ENCODE measurements around the gene RBM4B. TPM values are rescaled to one million over a fixed set of nuclear protein-coding genes. Genes with fewer than 3 reads are reported as not detected.

The RBM4B gene
- total RNA-seq, 1 donor from 2014 or later: 20.3 TPM

DNA sequence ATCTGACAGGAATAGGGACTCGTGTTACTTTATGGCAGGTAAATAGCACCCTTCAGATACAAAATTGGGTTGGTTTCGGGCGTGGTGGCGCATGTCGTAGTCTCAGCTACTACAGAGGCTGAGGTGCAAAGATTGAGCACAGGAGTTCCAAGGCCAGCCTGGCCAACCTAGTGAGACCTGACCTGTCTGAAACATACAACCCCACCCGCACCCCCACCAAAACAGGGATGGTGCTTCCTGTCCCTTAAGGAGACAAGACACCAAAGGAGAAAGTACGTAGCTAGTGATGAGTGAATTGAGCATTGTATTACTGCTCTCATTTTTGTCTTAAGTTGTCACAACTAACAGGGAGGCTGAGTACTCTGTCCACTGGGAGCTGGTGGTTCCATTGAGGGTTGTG, 25.0 kb downstream of the RBM4B start:
- Mint-ChIP-seq H3K4me1 (ENCODE audit: low read depth, unreplicated experiment) (peaks cover 6% of the 10 kb centered on the region), H3K4me3 (ENCODE audit: unreplicated experiment) (no peak overlapping the region), H3K9me3 (ENCODE audit: unreplicated experiment) (no peaks in the 10 kb centered on the region), H3K27me3 (ENCODE audit: low read depth, unreplicated experiment) (no peaks in the 10 kb centered on the region), H3K36me3 (ENCODE audit: low read depth, unreplicated experiment) (peaks cover 17% of the 10 kb centered on the region), H3K27ac (ENCODE audit: unreplicated experiment) (peak overlapping the region; percentile 23)
- Histone ChIP-seq H3K4me2 (ENCODE audit: low read length) (peak overlapping the region; percentile 1), H3K27ac (ENCODE audit: low read depth, low read length) (no peak overlapping the region), H3K27me3 (ENCODE audit: insufficient read depth, low read length) (no peaks in the 10 kb centered on the region), H3K36me3 (ENCODE audit: insufficient read depth, low read length) (peaks cover 15% of the 10 kb centered on the region), H4K20me1 (ENCODE audit: insufficient read depth, low read length) (peaks cover 76% of the 10 kb centered on the region), H3K9ac (ENCODE audit: low read length) (no peak overlapping the region), H3K9me3 (ENCODE audit: insufficient read depth, low read depth, low read length) (no peaks in the 10 kb centered on the region), H2AFZ (ENCODE audit: low read depth, low read length) (no peak overlapping the region), H3K4me3 (ENCODE audit: insufficient read depth, low read depth, low read length) (no peak overlapping the region), H3K79me2 (ENCODE audit: insufficient read depth, low read length) (peaks cover 76% of the 10 kb centered on the region), H3K4me1 (ENCODE audit: insufficient read depth, low read length) (peaks cover 8% of the 10 kb centered on the region)
- no peak for DNase-seq (ENCODE audit: low read depth)
- no peak for FAIRE-seq
- TF ChIP-seq EZH2 (IDR thresholded peaks at IDR 0.05; ENCODE audit: insufficient read depth, low read length): no peak
- TF ChIP-seq, protein P1, sequence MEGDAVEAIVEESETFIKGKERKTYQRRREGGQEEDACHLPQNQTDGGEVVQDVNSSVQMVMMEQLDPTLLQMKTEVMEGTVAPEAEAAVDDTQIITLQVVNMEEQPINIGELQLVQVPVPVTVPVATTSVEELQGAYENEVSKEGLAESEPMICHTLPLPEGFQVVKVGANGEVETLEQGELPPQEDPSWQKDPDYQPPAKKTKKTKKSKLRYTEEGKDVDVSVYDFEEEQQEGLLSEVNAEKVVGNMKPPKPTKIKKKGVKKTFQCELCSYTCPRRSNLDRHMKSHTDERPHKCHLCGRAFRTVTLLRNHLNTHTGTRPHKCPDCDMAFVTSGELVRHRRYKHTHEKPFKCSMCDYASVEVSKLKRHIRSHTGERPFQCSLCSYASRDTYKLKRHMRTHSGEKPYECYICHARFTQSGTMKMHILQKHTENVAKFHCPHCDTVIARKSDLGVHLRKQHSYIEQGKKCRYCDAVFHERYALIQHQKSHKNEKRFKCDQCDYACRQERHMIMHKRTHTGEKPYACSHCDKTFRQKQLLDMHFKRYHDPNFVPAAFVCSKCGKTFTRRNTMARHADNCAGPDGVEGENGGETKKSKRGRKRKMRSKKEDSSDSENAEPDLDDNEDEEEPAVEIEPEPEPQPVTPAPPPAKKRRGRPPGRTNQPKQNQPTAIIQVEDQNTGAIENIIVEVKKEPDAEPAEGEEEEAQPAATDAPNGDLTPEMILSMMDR (IDR thresholded peaks at IDR 0.05; ENCODE audit: insufficient read depth, low read depth, low read length): no peak

GRCh38 chr11:66651016-66651415, 26.7 kb downstream of the RBM4B start:
- Mint-ChIP-seq H3K36me3 (ENCODE audit: low read depth, unreplicated experiment) (peaks cover 24% of the 10 kb centered on the region), H3K27ac (ENCODE audit: unreplicated experiment) (no peak overlapping the region)

DNA sequence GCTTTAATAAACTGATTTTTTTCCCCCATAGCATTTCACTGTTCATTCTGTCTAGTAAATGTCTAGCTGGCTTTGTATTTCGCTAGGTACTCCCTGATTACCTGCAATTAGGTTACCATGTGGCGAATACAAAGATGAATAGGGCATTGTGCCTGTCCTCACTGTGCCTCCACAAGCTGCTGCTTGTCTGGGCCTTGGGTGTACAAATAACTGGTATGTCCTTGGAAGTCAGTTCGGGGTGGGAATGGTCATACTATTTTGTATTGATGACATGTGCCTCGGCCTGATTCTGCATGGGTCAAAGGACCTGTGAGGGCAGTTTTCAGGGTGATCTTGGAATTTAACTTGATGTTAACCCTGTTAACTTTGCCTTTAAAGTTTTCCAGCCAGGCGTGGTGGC, 27.8 kb downstream of the RBM4B start:
- H3K4me1 ChIP-seq (ENCODE audit: insufficient read depth, low read length): peaks cover 8% of the 10 kb centered on the region
- FAIRE-seq (no peak), DNase-seq (ENCODE audit: low read depth) (no peak)
- H3K4me3 Mint-ChIP-seq (ENCODE audit: unreplicated experiment): no peak overlapping the region
- peaks cover 32% of the 10 kb centered on the region for H3K36me3 Mint-ChIP-seq (ENCODE audit: low read depth, unreplicated experiment)
- peaks cover 40% of the 10 kb centered on the region for H3K36me3 ChIP-seq (ENCODE audit: insufficient read depth, low read length)
- no peak overlapping the region for H3K4me3 ChIP-seq (ENCODE audit: insufficient read depth, low read depth, low read length)
- H3K27ac Mint-ChIP-seq (ENCODE audit: unreplicated experiment): no peak overlapping the region
- no peak overlapping the region for H3K27ac ChIP-seq (ENCODE audit: low read depth, low read length)
- H3K27me3 Mint-ChIP-seq (ENCODE audit: low read depth, unreplicated experiment): no peaks in the 10 kb centered on the region
- H3K27me3 ChIP-seq (ENCODE audit: insufficient read depth, low read length): no peaks in the 10 kb centered on the region
- peaks cover 87% of the 10 kb centered on the region for H4K20me1 ChIP-seq (ENCODE audit: insufficient read depth, low read length)
- H2AFZ ChIP-seq (ENCODE audit: low read depth, low read length): no peak overlapping the region
- no peaks in the 10 kb centered on the region for H3K9me3 ChIP-seq (ENCODE audit: insufficient read depth, low read depth, low read length)
- H3K9ac ChIP-seq (ENCODE audit: low read length): no peak overlapping the region
- no peaks in the 10 kb centered on the region for H3K9me3 Mint-ChIP-seq (ENCODE audit: unreplicated experiment)
- no peak overlapping the region for H3K4me2 ChIP-seq (ENCODE audit: low read length)
- H3K4me1 Mint-ChIP-seq (ENCODE audit: low read depth, unreplicated experiment): peaks cover 20% of the 10 kb centered on the region
- peaks cover 86% of the 10 kb centered on the region for H3K79me2 ChIP-seq (ENCODE audit: insufficient read depth, low read length)
- TF ChIP-seq, protein P1 (IDR thresholded peaks at IDR 0.05; ENCODE audit: insufficient read depth, low read depth, low read length): no peak

More at GRCh38 chr11:66651016-66651415, 26.7 kb downstream of the RBM4B start:
- Histone ChIP-seq H3K4me2 (ENCODE audit: low read length) (no peak overlapping the region), H4K20me1 (ENCODE audit: insufficient read depth, low read length) (peaks cover 82% of the 10 kb centered on the region), H3K4me3 (ENCODE audit: insufficient read depth, low read depth, low read length) (no peak overlapping the region), H3K27ac (ENCODE audit: low read depth, low read length) (peak overlapping the region; percentile 36), H3K9me3 (ENCODE audit: insufficient read depth, low read depth, low read length) (no peaks in the 10 kb centered on the region), H3K9ac (ENCODE audit: low read length) (no peak overlapping the region), H3K27me3 (ENCODE audit: insufficient read depth, low read length) (no peaks in the 10 kb centered on the region), H3K4me1 (ENCODE audit: insufficient read depth, low read length) (peaks cover 8% of the 10 kb centered on the region), H3K36me3 (ENCODE audit: insufficient read depth, low read length) (peaks cover 28% of the 10 kb centered on the region), H2AFZ (ENCODE audit: low read depth, low read length) (no peak overlapping the region), H3K79me2 (ENCODE audit: insufficient read depth, low read length) (peaks cover 84% of the 10 kb centered on the region)
- Mint-ChIP-seq H3K4me1 (ENCODE audit: low read depth, unreplicated experiment) (peaks cover 10% of the 10 kb centered on the region), H3K9me3 (ENCODE audit: unreplicated experiment) (no peaks in the 10 kb centered on the region), H3K4me3 (ENCODE audit: unreplicated experiment) (no peak overlapping the region), H3K27me3 (ENCODE audit: low read depth, unreplicated experiment) (no peaks in the 10 kb centered on the region)
- DNase-seq (ENCODE audit: low read depth) (peak; percentile 43), FAIRE-seq (no peak)
- TF ChIP-seq EZH2 (IDR thresholded peaks at IDR 0.05; ENCODE audit: insufficient read depth, low read length): no peak
- TF ChIP-seq, protein P1 (IDR thresholded peaks at IDR 0.05; ENCODE audit: insufficient read depth, low read depth, low read length): no peak

Data from astrocyte (in vitro differentiated cells and primary cell).